HS-5 (cell line): ENCODE measurements around the gene JMJD4.
"Not testable (repeated sequence)": the region's sequence is repeated elsewhere in the genome, so short reads cannot be mapped to it uniquely, and the experiment has no call there.

Experiments used
- DNase-seq: peaks from one replicate; pipeline ENCODE4 v3.0.0-alpha.2; 2012; ENCODE audit warnings: low read depth

The JMJD4 gene

DNA sequence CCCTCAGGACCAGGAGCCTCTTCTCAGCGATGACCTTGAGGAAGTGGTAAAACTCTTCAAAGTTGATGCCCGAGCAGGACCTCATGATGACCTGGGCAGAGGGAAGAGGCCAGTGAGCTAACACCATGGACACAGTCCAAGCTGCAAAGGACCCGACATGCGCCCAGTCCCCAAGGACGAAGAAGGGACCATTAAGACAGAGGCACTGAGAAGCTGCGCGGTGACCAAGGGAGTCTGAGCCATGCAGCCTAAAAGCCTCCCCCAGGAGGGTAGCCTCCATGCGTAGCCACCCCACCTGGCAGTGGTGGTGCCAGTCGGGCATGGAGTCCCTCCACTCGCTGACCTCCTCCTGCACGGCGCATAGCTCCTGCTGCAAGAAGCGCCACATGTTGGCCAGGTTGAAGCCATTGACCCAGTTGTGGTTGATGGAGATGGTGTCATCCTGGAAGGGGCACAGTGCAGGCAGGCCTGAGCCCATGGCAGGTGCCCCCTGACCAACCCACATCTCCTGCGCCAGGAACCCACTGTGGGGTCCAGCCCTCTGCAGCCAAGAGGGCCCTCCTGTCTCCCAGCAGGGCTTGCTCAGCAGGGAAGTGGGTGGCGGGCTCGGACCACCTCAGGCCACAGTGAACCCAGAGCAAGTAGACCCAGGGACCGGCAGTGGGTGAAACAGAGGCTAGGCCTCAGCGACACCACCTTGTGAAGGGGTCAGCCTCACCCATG lies 2.4 kb downstream of the JMJD4 start:
- DNase-seq = no peak

DNA sequence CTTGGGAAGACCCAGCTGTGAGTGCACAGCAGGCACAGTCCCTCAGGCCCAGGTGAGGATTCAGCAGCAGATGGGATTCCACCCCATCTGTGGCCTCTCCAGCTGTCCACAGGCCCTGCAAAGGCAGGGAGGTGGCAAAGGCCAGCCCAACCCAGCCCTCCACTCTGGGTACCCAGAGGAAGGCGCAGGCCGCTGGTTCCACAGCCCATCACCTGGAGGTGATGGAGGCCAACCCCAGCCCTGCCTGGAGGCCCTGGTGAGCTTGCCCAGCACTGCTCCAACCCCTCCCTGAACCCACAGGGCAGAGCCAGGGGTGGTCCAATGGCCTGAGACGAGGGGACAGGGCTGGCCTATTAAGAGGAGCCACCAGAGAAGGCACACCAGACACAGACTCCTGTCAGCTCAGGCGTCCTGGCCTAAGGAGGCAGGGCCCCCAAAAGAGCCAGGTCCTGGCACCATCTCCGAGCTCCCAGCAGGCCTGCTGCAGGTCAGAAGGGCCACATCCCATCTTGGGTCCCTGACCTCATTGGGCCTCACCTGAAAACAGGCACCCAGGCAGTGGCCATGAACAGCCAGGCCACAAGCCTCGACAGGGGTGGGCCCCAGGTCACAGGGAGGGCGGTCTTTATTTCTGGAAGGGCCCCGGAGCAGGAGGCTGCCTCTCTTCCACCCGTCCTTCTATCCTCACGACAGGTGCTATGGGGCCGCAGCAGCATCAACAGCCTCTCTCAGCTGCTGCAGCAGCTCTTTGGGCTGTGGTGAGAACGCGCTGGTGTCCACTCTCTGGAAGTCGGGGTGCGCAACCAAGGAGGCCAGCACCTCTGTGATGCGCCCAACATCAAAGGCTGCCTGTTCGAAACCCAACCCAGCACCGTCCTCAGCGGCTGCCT lies 3.2 kb downstream of the JMJD4 start:
- no peak for DNase-seq

DNA sequence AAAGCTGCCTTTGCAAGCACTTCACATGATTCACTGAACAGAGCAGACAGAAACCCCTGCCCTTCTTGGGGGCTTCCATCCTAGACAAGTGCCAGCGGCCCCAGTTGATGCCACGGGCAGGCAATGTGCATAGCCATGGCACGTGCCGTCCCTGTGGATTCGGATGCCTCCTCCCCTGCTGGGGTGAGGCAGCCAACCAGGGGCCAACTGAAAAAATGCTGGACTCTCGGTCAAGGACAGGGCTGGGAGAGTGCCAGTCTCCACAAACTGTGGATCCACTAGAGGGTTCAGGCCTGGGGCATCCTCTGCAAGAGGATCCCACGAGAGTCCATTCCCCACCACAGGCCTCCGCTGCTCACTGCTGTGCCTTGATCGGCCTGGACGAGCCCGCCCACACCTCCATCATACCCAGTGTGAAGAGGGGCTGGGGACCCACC lies 3.8 kb downstream of the JMJD4 start:
- DNase-seq = no peak

DNA sequence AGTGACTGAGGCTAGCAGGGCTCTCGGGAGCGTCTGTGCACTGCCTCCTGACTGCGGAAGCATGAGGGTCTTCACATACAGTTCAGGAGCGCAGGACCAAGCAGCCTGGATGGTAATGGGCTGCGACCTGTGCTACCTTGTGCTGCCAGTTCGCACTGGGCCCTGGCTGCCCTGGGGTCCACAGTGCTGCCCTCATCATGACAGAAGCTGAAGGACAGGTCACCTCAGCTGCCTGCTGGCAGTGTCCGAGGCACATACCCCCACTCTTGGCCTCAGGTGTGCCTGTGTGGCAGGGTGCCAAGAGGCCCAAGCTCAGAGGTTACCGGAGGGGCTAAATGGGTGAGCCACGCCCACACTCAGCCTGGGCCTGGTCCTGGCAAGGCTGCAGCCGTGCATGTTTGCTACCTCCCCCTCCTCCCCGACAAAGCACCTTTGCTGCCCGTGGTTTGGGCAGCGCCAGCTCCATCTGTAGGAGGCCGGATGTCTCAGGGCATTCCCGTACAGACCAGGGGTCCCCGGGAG lies 4.4 kb downstream of the JMJD4 start:
- DNase-seq = no peak

DNA sequence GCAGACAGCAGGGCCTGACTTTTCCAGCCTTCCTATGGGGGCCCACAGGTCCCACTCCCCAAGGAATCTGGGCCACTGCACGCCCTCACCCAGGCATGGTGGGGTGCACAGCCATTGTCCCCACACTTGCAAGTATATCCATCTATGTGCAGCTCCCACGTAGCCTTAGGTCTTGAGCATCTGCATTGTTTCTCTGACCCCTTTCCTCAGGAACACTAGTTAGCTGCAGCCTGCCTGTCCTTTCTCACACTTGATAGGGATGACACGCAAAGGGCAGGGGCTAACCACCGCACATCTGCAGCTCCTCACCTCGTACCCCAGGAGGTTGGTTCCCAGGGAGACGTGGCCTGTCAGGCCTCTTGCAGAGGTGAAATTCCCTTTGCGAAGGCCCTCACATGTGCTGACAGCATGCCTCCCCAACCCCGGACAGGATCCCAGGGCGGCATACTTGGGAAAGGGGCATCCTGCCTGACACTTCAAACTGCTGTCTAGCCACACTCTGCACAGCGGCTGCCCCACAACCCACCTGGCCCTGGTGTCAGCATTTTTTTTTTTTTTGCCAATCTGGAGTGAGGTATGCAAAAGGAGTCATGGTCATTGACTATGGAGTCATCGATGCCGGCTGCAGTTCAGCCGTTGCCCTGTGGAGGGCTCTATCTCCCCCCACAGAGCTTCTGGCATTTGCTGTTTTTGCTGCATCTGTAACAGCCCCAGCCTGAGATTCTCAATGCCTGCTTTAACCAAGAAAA lies 5.0 kb downstream of the JMJD4 start:
- DNase-seq = no peak

DNA sequence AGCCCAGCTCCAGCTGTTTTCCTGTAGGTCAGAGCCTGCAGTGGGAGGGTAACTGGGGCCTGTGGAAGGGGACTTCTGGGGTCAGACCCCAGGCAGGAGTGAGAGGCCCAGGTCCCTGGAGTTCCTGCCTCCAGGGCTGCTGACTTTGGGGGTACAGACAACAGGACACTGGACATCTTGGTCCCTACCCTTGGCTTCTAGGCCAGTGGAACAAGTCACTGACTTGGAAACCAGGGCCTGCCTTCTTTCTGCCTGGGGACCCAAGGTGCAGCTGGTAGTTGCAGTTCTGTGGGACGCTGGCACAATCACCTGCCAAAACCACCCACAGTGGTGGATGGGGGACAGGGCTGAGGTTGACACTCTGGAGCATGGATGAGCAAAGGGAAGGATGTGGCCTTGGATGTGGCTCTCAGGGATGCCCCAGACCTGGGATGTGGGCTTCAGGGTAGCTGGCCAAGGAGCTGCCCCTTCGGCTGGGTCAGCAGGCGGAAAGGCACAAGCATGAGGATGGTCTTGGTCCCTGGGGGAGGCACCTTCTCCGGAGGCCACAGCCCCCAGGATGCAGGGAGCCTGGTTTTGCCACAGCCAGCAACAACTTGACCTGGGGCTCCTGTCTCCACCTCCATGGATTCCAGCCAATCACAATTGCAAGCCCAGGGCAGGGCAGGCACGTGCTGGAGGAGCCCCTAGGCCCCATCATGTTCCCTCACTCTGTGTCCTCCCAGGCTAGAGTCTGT lies 5.8 kb downstream of the JMJD4 start:
- DNase-seq = no peak

DNA sequence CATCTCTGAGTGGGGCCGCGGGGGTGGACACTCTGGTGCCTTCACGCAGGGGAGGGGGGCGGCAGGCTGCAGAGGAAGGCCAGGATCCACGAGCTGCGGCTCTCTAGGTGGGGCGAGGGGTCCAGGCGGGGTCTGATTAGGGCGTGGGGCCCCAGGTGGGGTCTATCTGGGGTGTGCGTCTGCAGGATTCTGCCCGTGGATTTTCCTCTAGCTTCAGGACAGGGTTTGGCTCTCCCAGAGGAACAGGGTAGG lies 6.3 kb downstream of the JMJD4 start:
- DNase-seq = no peak

DNA sequence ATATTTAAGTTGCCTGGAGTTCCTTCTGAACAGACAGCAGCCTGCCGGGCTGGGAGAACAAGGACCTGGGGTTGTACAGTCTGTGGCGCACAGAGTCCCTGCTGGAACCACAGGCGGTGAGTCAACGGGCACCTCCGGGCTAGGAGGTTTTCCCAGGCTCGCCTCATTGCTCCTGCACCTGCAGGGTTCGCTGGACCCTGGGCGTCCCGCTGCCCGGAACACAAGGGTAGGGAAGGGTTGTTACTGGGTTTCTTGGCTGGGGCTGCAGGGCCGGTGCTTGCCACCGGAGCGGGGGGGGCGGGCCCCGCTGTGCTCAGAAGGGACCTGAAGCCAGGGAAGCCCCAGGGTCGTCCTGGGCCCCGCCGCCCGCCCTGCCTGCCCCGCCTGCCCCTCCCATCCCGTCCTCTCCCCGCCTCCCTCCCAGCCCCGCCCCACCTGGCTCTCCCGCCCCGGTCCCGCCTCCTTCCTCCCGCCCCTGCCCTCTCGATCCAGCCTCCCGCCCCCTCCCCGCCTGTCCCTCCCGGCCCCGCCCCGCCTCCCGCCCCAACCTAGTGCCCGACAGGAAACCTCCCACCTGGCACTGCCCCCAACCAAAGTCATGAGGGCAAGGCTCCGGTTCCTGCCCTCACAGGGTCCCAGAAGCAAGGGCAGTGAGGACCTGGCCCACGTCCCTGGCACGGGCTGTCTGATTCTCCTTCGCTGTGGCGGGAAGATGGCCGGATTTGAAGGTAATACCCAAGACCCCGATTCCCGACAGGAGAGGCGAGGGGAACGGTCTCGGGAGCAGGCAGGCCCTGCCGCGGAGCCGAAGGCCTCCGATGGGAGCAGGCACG lies 6.8 kb downstream of the JMJD4 start:
- no peak for DNase-seq

DNA sequence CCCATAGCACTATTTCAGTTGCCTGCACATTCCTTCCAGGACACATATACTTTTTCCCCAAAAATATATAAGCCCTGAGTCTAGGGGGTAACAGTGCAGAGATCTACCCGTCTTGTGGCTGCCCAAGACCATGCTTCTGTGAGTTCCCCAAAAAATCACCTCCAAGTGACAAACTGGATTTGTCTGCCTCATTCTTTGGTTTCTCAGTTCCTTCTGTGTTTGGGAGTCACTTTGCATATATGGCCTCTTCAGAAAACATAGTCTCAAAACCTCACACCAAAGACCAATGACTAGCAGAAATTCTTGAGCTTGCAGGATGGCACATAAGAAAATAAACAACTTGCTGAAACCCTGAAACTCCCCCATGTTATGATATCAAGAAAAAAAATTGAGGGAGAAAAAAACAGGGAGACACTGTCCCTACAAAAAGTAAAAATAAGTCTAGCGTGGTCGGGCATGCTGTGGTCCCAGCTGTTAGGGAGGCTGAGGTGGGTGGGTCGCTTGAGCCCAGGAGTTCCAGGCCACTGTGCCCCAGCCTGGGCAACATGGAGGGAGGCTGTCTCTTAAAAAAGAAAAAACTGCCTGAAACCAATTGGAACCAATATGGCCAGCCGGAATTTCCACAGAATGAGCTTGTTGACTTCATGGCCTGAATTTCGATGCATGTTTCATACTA lies 8.0 kb downstream of the JMJD4 start:
- no peak for DNase-seq

DNA sequence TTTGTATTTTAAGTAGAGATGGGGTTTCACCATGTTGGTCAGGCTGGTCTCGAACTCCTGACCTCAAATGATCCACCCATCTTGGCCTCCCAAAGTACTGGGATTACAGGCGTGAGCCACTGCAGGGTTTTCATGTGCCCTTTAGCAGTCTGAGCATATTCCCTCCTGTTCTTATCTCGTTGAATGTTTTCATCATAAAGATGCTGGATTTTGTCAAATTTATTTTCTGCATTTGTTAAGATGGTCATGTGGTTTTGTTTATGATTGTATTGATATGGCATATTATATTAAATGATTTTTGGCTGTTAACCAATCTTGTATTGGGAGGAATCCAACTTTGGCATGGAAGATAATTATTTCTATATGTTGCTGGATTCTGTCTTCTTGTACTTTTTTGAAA lies 8.8 kb downstream of the JMJD4 start:
- DNase-seq = no peak

DNA sequence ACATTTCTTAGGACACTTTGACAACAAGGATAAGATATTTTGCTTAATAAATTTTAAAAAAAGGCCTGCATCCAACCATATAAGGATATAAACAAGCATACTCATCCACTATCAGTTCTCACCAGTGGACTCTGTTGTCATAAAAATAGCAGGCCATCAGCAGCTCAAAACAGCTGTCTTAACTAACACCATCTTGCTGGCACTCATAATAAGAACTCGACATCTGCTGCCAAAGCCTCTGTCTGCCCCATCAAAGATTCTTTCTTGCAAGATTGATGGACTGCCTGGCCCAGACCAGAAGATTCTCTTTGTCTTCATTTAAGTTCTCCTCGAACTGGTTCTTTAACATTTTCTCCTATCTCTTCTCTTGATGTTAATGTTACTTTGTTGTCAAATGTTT lies 10.1 kb downstream of the JMJD4 start:
- no peak for DNase-seq

DNA sequence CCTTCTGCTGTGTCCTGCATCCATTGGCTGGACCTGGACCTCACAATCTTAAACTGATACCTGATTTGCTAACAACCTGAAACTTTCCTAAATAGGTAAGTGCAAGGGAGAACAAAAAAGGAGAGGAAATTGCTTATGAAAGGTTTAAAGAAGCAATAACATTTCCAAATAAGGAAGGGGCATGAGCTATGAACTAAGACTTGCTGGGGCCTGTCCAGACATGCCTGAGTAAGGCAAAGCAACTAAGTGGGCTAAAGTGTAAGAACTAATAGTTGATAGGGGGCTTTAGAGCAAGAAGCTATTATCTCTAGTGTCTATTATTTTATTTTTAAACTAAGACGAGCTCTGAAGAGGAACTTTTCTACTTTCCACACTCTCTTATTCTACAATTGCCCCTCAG lies 11.6 kb downstream of the JMJD4 start:
- DNase-seq = no peak

DNA sequence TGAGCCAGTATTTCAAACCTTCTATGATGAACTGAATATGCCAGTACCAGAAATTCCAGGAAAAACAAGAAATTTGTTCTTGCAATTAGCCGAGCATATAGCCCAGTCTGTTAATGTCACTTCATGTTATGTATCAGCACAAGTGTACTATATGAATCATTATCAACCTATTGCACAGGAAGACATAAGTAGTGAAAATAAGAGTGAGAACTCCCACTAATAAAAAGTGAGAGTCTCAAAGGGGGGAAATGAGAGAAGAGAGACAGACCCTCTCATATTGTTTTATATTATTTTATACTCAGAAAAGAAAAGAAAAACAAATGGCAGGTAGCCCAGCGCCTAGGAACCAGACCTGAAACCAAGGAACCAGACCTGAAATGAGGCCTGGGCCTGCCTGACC lies 16.2 kb downstream of the JMJD4 start:
- DNase-seq = no peak

DNA sequence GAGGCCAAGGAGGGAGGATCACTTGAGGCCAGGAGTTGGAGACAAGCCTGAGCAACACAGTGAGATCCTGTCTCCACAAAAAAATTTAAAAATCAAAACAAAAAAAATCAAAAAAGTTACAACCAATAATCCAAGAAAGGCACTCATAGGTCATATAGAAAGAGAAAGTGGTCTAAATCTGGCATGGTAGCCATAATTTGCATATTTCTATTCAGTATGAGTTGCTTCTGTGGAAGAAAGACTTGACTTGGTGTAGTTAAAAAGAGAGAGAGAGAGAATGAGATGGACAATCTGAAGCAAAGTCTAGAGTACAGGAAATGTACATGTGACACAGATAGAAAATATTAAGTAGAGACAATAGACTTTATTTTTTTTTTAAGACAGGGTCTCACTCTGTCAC lies 22.5 kb downstream of the JMJD4 start:
- no peak for DNase-seq

DNA sequence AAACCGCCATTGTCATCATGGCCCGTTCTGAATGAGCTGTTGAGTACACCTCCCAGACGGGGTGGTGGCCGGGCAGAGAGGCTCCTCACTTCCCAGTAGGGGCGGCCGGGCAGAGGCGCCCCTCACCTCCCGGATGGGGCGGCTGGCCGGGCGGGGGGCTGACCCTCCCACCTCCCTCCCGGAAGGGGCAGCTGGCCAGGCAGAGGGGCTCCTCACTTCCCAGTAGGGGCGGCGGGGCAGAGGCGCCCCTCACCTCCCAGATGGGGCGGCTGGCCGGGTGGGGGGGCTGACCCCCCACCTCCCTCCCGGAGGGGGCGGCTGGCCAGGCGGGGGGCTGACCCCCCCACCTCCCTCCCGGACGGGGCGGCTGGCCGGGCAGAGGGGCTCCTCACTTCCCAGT lies 24.6 kb downstream of the JMJD4 start:
- DNase-seq = not testable (repeated sequence)

DNA sequence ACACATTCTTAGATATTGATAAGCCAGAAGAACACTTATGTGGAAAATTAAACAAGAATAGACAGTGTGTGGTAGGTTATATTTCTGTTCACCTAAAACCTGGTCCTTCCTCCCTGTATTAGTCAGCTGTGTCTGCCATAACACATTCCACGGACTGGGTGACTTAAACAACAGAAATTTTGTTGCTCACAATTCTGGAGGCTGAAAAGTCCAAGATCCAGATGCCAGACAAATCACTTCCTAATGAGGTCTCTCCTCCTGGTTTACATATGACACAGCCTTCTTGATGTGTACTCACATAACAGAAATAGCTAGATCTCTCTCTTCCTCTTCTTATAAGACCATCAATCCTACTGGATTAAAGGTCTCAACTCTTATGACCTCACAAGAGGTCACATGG lies 25.7 kb downstream of the JMJD4 start:
- no peak for DNase-seq

DNA sequence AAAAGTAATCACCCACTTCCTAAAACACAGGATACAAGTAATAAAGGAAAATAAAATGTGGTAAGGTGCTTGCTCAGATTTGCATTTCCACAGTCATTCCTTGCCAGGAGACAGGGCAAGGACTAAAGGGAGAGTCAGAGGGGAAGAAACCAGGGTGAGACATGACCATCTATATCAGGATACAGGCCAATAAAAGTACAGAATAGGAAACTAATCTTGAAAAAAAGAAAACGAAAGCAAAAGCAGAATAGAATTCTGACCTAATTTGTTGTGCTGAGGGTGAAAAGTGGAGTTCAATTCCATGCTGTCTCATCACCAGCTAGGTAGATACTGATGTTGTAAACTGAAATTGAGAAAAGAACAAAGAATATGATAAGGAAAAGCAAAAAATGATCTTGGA lies 27.3 kb downstream of the JMJD4 start:
- DNase-seq = no peak

DNA sequence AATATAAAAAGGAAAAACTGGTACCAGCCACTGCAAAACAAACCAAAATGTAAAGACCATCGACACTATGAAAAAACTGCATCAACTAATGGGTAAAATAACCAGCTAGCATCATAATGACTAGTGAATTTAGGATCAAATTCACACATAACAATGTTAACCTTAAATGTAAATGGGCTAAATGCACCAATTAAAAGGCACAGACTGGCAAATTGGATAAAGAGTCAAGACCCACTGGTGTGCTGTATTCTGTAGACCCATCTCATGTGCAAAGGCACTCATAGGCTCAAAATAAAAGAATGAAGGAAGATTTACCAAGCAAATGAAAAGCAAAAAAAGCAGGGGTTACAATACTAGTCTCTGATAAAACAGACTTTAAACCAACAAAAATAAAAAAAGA lies 33.5 kb downstream of the JMJD4 start:
- DNase-seq = not testable (repeated sequence)

DNA sequence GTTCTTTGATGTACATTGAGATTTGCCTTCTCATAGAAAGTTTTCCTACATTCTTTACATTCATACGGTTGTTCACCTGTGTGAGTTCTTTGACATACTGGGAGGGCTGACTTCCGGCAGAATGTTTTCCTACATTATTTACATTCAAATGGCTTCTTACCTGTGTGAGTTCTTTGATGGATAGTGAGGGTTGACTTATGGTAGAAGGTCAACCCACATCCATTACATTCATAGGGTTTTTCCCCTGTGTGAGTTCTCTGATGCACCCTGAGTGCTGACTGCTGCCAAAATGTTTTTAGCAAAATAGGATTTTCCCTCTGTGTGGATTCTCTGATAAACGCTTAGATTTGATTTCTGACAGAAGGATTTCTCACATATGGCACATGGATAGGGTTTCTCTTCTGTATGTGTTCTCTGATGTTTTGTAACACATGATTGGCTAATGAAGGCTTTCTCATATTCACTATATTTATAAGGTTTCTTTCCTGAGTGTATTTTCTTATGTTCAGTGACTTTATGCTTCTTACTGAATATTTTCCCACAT lies 37.7 kb downstream of the JMJD4 start:
- no peak for DNase-seq

DNA sequence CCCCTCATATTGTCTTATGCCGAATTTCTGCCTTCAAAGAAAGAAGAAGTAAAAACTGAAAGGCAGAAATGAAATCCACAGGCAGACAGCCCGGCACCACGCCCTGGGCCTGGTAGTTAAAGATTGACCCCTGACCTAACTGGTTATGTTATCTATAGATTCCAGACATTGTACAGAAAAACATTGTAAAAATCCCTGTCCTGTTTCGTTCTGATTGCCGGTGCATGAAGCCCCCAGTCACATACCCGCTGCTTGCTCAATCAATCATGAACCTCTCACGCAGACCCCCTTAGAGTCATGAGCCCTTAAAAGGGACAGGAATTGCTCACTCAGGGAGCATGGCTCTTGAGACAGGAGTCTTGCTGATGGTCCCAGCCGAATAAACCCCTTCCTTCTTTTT lies 49.3 kb downstream of the JMJD4 start:
- DNase-seq = no peak
